ENCODE results near the gene ENPP6.

GRCh38 chr4:184251670-184251980 lies 34.0 kb upstream of the ENPP6 start:
- TF ChIP-seq, protein P1, sequence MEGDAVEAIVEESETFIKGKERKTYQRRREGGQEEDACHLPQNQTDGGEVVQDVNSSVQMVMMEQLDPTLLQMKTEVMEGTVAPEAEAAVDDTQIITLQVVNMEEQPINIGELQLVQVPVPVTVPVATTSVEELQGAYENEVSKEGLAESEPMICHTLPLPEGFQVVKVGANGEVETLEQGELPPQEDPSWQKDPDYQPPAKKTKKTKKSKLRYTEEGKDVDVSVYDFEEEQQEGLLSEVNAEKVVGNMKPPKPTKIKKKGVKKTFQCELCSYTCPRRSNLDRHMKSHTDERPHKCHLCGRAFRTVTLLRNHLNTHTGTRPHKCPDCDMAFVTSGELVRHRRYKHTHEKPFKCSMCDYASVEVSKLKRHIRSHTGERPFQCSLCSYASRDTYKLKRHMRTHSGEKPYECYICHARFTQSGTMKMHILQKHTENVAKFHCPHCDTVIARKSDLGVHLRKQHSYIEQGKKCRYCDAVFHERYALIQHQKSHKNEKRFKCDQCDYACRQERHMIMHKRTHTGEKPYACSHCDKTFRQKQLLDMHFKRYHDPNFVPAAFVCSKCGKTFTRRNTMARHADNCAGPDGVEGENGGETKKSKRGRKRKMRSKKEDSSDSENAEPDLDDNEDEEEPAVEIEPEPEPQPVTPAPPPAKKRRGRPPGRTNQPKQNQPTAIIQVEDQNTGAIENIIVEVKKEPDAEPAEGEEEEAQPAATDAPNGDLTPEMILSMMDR (IDR thresholded peaks at IDR 0.05), result no peak
- TF ChIP-seq POLR2A (IDR thresholded peaks at IDR 0.05), result no peak

All from uterus (tissue), 2 donors.